T-cell (primary cell): ENCODE data around the gene PRRC2C. TPM values are rescaled to one million over a fixed set of nuclear protein-coding genes. Genes with fewer than 3 reads are reported as not detected.
A peak's percentile ranks its signal among the peaks of the same experiment; 100 is the strongest.
"Not testable (repeated sequence)": the region's sequence is repeated elsewhere in the genome, so short reads cannot be mapped to it uniquely, and the experiment has no call there.

ENCODE experiments used
- ATAC-seq, 4 experiments: fragments of 200-7000 bp in 3 of 4; fragments of 150-1000 bp in 1 of 4; cut with Tn5 transposase; replicated peaks in 1 of 4; 1 replicate in 3 of 4; 2 replicates in 1 of 4; pipeline ENCODE4 v1.10.0; 2021; ENCODE audit warnings: moderate library complexity in 3 of 4, mild to moderate bottlenecking in 2 of 4, moderate number of reproducible peaks in 1 of 4
- CTCF ChIA-PET, 2 donors: fragments of 300-600 bp; sonication (Branson Sonifier 250); formaldehyde crosslinking; loops; one replicate each; lab custom pipeline; 2022; ENCODE audit warnings: antibody characterized with exemption in 2 of 2; lab: Charles Lee
- POLR2A ChIA-PET, 2 donors: fragments of 300-600 bp; sonication (Branson Sonifier 250); formaldehyde crosslinking; loops; one replicate each; lab custom pipeline; 2022; ENCODE audit warnings: antibody characterized with exemption in 2 of 2; lab: Charles Lee
- DNase-seq, 35 experiments: peaks; one replicate each; pipeline versions ENCODE4 v3.0.0 to v3.0.0-alpha.2; 2013 to 2023
- H3K27ac ChIP-seq: one replicate; pipeline ENCODE4 v1.5.1; 2013; ENCODE audit warnings: low read length
- H3K27me3 ChIP-seq, 2 experiments: replicated peaks in 1 of 2; 1 replicate in 1 of 2; 2 replicates in 1 of 2; pipeline versions ENCODE4 v1.6.1 to v1.7.0; 2013; ENCODE audit warnings: low read length in 1 of 2, mixed read lengths in 1 of 2; ENCODE audit not compliant: control insufficient read depth in 2 of 2, insufficient read depth in 2 of 2; ENCODE audit errors: extremely low read depth in 1 of 2
- H3K36me3 ChIP-seq, 2 donors: 1 replicate in 1 of 2; 2 replicates in 1 of 2; pipeline versions ENCODE4 v1.6.1 to v1.7.0; 2013; ENCODE audit warnings: low read length in 1 of 2; ENCODE audit not compliant: control insufficient read depth in 2 of 2, insufficient read depth in 1 of 2; ENCODE audit errors: extremely low read depth in 1 of 2
- H3K4me1 ChIP-seq, 2 experiments: 1 replicate in 1 of 2; 2 replicates in 1 of 2; pipeline versions ENCODE4 v1.6.1 to v1.7.0; 2013; ENCODE audit warnings: low read length in 2 of 2, mixed read lengths in 1 of 2; ENCODE audit not compliant: insufficient read depth in 2 of 2, control insufficient read depth in 1 of 2; ENCODE audit errors: extremely low read depth in 1 of 2
- H3K4me3 ChIP-seq, 2 donors: 1 replicate in 1 of 2; 2 replicates in 1 of 2; pipeline versions ENCODE4 v1.5.1 to v1.7.0; 2013; ENCODE audit warnings: mild to moderate bottlenecking in 2 of 2, low read length in 1 of 2, moderate library complexity in 1 of 2; ENCODE audit not compliant: control insufficient read depth in 1 of 2; ENCODE audit errors: extremely low read depth in 1 of 2
- H3K9me3 ChIP-seq: 2 replicates; pipeline ENCODE4 v1.7.0; 2013
- H3K27ac Mint-ChIP-seq, 2 donors: one replicate each; pipeline ENCODE4 v1.8.0; 2020 to 2021; ENCODE audit warnings: mild to moderate bottlenecking in 2 of 2, mixed read lengths in 2 of 2
- H3K27me3 Mint-ChIP-seq, 2 donors: one replicate each; pipeline ENCODE4 v1.8.0; 2021 to 2022; ENCODE audit warnings: mixed read lengths in 2 of 2
- H3K36me3 Mint-ChIP-seq: one replicate; pipeline ENCODE4 v1.8.0; 2021; ENCODE audit warnings: mixed read lengths
- H3K4me1 Mint-ChIP-seq, 3 donors: one replicate each; pipeline ENCODE4 v1.8.0; 2020 to 2022; ENCODE audit warnings: mixed read lengths in 3 of 3, mild to moderate bottlenecking in 1 of 3
- H3K4me3 Mint-ChIP-seq, 3 donors: one replicate each; pipeline ENCODE4 v1.8.0; 2020 to 2022; ENCODE audit warnings: mild to moderate bottlenecking in 3 of 3, mixed read lengths in 3 of 3, moderate library complexity in 3 of 3
- H3K9me3 Mint-ChIP-seq, 3 donors: one replicate each; pipeline ENCODE4 v1.8.0; 2020 to 2022; ENCODE audit warnings: mixed read lengths in 3 of 3
- WGBS: methylation state at CpG from one replicate; pipeline ENCODE4 v1.1.5; 2013; ENCODE audit warnings: missing lambda C conversion rate; ENCODE audit not compliant: insufficient coverage; 5-methylcytosine and 5-hydroxymethylcytosine counted together
- total RNA-seq, 35 experiments: library from RNA in 6 of 35; stranded (reverse) in 6 of 35; fragments of 120-200 nt in 1 of 35; gene quantifications; one replicate each; pipeline versions ENCODE4 v1.2.1 to v1.2.4 and lab custom pipeline; 2013 to 2026

PRRC2C gene
- total RNA-seq (100 to 1,000 TPM; 229 to 340 (median 259) TPM), total RNA-seq (lab: John Stamatoyannopoulos, UW) (254 to 654 (median 476) reads per million in 29 experiments)
- total RNA-seq (2013) = 176 TPM

GRCh38 chr1:171485375-171486047, at the start of gene PRRC2C:
PRRC2C (plus strand) TSS chr1:171485530; CDS start chr1:171512089, 26,559 bp downstream.
- CTCF ChIA-PET = interaction anchor here (0.6 to 3.3 kb wide), 22 partner anchors 9 to 1595 kb away, joined by 3 to 38 read pairs (median 4); partner anchors contain the start of genes FMO4 (in 1 of the 2) and METTL13 (in 1 of the 2)
- H3K36me3 Mint-ChIP-seq = peaks cover 14% of the 10 kb centered on the region
- no peaks in the 10 kb centered on the region for H3K27me3 Mint-ChIP-seq
- no peaks in the 10 kb centered on the region for H3K9me3 Mint-ChIP-seq
- Histone ChIP-seq H3K9me3 (no peaks in the 10 kb centered on the region), H3K4me1 (peaks cover 26 to 40% of the 10 kb centered on the region in 2 experiments), H3K36me3 (peaks cover 0 to 4% of the 10 kb centered on the region in 2 donors), H3K27ac (peak within 1 kb of the TSS; percentile 97), H3K27me3 (no peaks in the 10 kb centered on the region), H3K4me3 (peak within 1 kb of the TSS; percentile 68 to 100)
- H3K4me3 Mint-ChIP-seq = peak within 1 kb of the TSS; percentile 97 to 99 (median 99)
- peak within 1 kb of the TSS; percentile 88 to 94 for H3K27ac Mint-ChIP-seq
- POLR2A ChIA-PET = interaction anchor here (0.6 to 2.3 kb wide), 10 partner anchors 9 to 257 kb away, joined by 3 to 13 read pairs (median 4); partner anchors contain the start of gene FMO4 (in 1 of the 2)
- under 1% methylated on average over 45 of the region's 50 CpGs for WGBS
- DNase-seq (peak; percentile 81 to 99 (median 93)), ATAC-seq (peak; percentile 86 to 95 (median 94))
- H3K4me1 Mint-ChIP-seq = peaks cover 50 to 55% (median 55%) of the 10 kb centered on the region in 3 donors

- no peak overlapping the region for H3K4me3 ChIP-seq
- H3K9me3 Mint-ChIP-seq = no peaks in the 10 kb centered on the region
- H3K4me1 Mint-ChIP-seq = peaks cover 8 to 21% (median 18%) of the 10 kb centered on the region in 3 donors
- H3K4me3 Mint-ChIP-seq = no peak overlapping the region
- H3K27ac ChIP-seq = no peak overlapping the region
- no CpG with 5 or more reads among the region's 2 CpGs for WGBS
- H3K36me3 Mint-ChIP-seq = no peaks in the 10 kb centered on the region
- H3K4me1 ChIP-seq = no peaks in the 10 kb centered on the region
- no peaks in the 10 kb centered on the region for H3K9me3 ChIP-seq
- ChIA-PET CTCF (no interaction called here), POLR2A (no interaction called here)
- no peaks in the 10 kb centered on the region for H3K36me3 ChIP-seq
- ATAC-seq = no peak
- peaks cover 3 to 6% of the 10 kb centered on the region in 2 donors for H3K27me3 Mint-ChIP-seq
- no peak for DNase-seq
- no peaks in the 10 kb centered on the region for H3K27me3 ChIP-seq
- H3K27ac Mint-ChIP-seq = no peak overlapping the region
Measured at GRCh38 chr1:171438441-171438840, 46.9 kb upstream of the PRRC2C start.

DNA sequence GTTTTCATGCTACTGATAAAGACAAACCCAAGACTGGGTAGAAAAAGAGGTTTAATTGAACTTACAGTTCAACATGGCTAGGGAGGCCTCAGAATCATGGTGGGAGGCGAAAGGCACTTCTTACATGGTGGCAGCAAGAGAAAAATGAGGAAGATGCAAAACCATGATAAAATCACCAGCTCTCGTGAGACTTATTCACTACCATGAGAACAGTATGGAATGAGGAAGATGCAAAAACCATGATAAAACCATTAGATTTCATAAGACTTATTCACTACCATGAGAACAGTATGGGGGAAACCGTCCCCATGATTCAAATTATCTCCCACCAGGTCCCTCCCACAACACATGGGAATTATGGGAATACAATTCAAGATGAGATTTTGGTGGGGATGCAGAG, 45.1 kb upstream of the PRRC2C start:
- H3K9me3 ChIP-seq, H3K4me3 ChIP-seq, H3K36me3 ChIP-seq, H3K27ac ChIP-seq, H3K9me3 Mint-ChIP-seq, H3K27ac Mint-ChIP-seq, H3K36me3 Mint-ChIP-seq, ATAC-seq, H3K27me3 Mint-ChIP-seq, H3K27me3 ChIP-seq, H3K4me3 Mint-ChIP-seq, CTCF ChIA-PET, DNase-seq, H3K4me1 ChIP-seq: not testable (repeated sequence)
- POLR2A ChIA-PET = interaction anchor here in 1 of 2 donors (0.6 kb wide), 1 partner anchor 10 kb away, joined by 3 read pairs; no protein-coding TSS in a partner anchor
- H3K4me1 Mint-ChIP-seq = peaks cover under 1 to 10% (median 6%) of the 10 kb centered on the region in 3 donors
- WGBS = no CpG with 5 or more reads among the region's 3 CpGs

- ATAC-seq, CTCF ChIA-PET: not testable (repeated sequence)
Measured at GRCh38 chr1:171441278-171441895, 43.9 kb upstream of the PRRC2C start.

GRCh38 chr1:171446386-171446785, 38.9 kb upstream of the PRRC2C start:
- ChIA-PET CTCF (no interaction called here), POLR2A (no interaction called here)
- Mint-ChIP-seq H3K4me3 (no peak overlapping the region), H3K36me3 (no peaks in the 10 kb centered on the region), H3K27me3 (no peaks in the 10 kb centered on the region), H3K27ac (no peak overlapping the region), H3K4me1 (no peaks in the 10 kb centered on the region), H3K9me3 (no peaks in the 10 kb centered on the region)
- DNase-seq (no peak), ATAC-seq (no peak)
- Histone ChIP-seq H3K27ac (no peak overlapping the region), H3K4me3 (no peak overlapping the region), H3K27me3 (peaks cover 0 to 2% of the 10 kb centered on the region in 2 experiments), H3K4me1 (no peaks in the 10 kb centered on the region), H3K9me3 (no peaks in the 10 kb centered on the region), H3K36me3 (no peaks in the 10 kb centered on the region)

More at GRCh38 chr1:171441278-171441895, 43.9 kb upstream of the PRRC2C start:
- H3K4me3 ChIP-seq, H3K36me3 Mint-ChIP-seq, H3K27ac Mint-ChIP-seq, H3K27me3 Mint-ChIP-seq, POLR2A ChIA-PET, H3K27me3 ChIP-seq, H3K4me1 ChIP-seq, H3K36me3 ChIP-seq, H3K4me3 Mint-ChIP-seq, H3K4me1 Mint-ChIP-seq, DNase-seq, H3K27ac ChIP-seq, H3K9me3 ChIP-seq, H3K9me3 Mint-ChIP-seq: not testable (repeated sequence)
- WGBS = 94% methylated on average over 2 of the region's 5 CpGs

GRCh38 chr1:171455967-171456366, 29.4 kb upstream of the PRRC2C start:
- H3K27me3 ChIP-seq = peaks cover 0 to 9% of the 10 kb centered on the region in 2 experiments
- H3K9me3 ChIP-seq = no peaks in the 10 kb centered on the region
- ATAC-seq (no peak), DNase-seq (no peak)
- Mint-ChIP-seq H3K4me3 (no peak overlapping the region), H3K4me1 (no peaks in the 10 kb centered on the region), H3K9me3 (peaks cover 5 to 8% (median 6%) of the 10 kb centered on the region in 3 donors), H3K36me3 (peaks cover 4% of the 10 kb centered on the region), H3K27ac (no peak overlapping the region), H3K27me3 (peaks cover 15 to 18% of the 10 kb centered on the region in 2 donors)
- H3K27ac ChIP-seq = no peak overlapping the region
- POLR2A ChIA-PET = no interaction called here
- CTCF ChIA-PET = no interaction called here
- H3K4me1 ChIP-seq = no peaks in the 10 kb centered on the region
- no peak overlapping the region for H3K4me3 ChIP-seq
- no peaks in the 10 kb centered on the region for H3K36me3 ChIP-seq
